CD14-positive monocyte (primary cell): ENCODE results near the gene G6PD. TPM values are rescaled to one million over a fixed set of nuclear protein-coding genes. Genes with fewer than 3 reads are reported as not detected.

ENCODE experiments used
- DNase-seq, 3 donors: peaks; one replicate each; pipeline ENCODE4 v3.0.0-alpha.2; 2011 to 2022
- H2AFZ ChIP-seq: 2 replicates; pipeline ENCODE4 v1.6.0; 2012; ENCODE audit warnings: mild to moderate bottlenecking, low read depth, low read length, inconsistent platforms; ENCODE audit not compliant: insufficient read depth, poor library complexity, severe bottlenecking
- H3K27ac ChIP-seq, 2 donors: 1 replicate in 1 of 2; 2 replicates in 1 of 2; pipeline ENCODE4 v1.5.1; 2012 to 2013; ENCODE audit warnings: low read length in 2 of 2, control low read depth in 1 of 2, inconsistent platforms in 1 of 2, low read depth in 1 of 2, mild to moderate bottlenecking in 1 of 2
- H3K27me3 ChIP-seq, 2 donors: one replicate each; pipeline versions ENCODE4 v1.6.0 to v1.6.1; 2011 to 2013; ENCODE audit warnings: low read length in 2 of 2; ENCODE audit not compliant: control insufficient read depth in 2 of 2, insufficient read depth in 2 of 2
- H3K36me3 ChIP-seq, 2 donors: replicated peaks in 1 of 2; 1 replicate in 1 of 2; 2 replicates in 1 of 2; pipeline versions ENCODE4 v1.5.1 to v1.6.1; 2012 to 2013; ENCODE audit warnings: low read length in 2 of 2, control low read depth in 1 of 2, inconsistent platforms in 1 of 2, mild to moderate bottlenecking in 1 of 2; ENCODE audit not compliant: insufficient read depth in 2 of 2, control insufficient read depth in 1 of 2
- H3K4me1 ChIP-seq, 2 donors: 1 replicate in 1 of 2; 2 replicates in 1 of 2; pipeline versions ENCODE4 v1.5.1 to v1.6.1; 2012 to 2013; ENCODE audit warnings: low read length in 2 of 2, control low read depth in 1 of 2, inconsistent platforms in 1 of 2, mild to moderate bottlenecking in 1 of 2, moderate library complexity in 1 of 2; ENCODE audit not compliant: insufficient read depth in 2 of 2, control insufficient read depth in 1 of 2
- H3K4me2 ChIP-seq: replicated peaks from 2 replicates; pipeline ENCODE3; 2012; ENCODE audit warnings: low read length, moderate library complexity, mild to moderate bottlenecking; ENCODE audit not compliant: poor library complexity, severe bottlenecking; ENCODE audit errors: extremely low read depth
- H3K4me3 ChIP-seq, 3 experiments: fragments of 200-600 bp in 1 of 3; sonication (generic) in 1 of 3; replicated peaks in 1 of 3; 1 replicate in 2 of 3; 2 replicates in 1 of 3; pipeline ENCODE4 v1.5.1; 2011 to 2013; ENCODE audit warnings: low read length in 3 of 3, mild to moderate bottlenecking in 3 of 3, control low read depth in 2 of 3, low read depth in 2 of 3, inconsistent platforms in 1 of 3, moderate library complexity in 1 of 3
- H3K79me2 ChIP-seq: 2 replicates; pipeline ENCODE4 v1.6.0; 2012; ENCODE audit warnings: mild to moderate bottlenecking, control low read depth, inconsistent platforms, low read length, moderate library complexity; ENCODE audit not compliant: insufficient read depth
- H3K9ac ChIP-seq: 2 replicates; pipeline ENCODE4 v1.6.0; 2017; ENCODE audit warnings: low read length, mild to moderate bottlenecking; ENCODE audit not compliant: insufficient read depth, poor library complexity, severe bottlenecking
- H3K9me3 ChIP-seq, 2 donors: replicated peaks in 1 of 2; 1 replicate in 1 of 2; 2 replicates in 1 of 2; pipeline versions ENCODE4 v1.5.1 to v1.6.1; 2012 to 2013; ENCODE audit warnings: low read length in 2 of 2, control low read depth in 1 of 2; ENCODE audit not compliant: control insufficient read depth in 1 of 2, insufficient read depth in 1 of 2
- H4K20me1 ChIP-seq: 2 replicates; pipeline ENCODE4 v1.6.0; 2012; ENCODE audit warnings: mild to moderate bottlenecking, low read length, control low read depth, moderate library complexity; ENCODE audit not compliant: insufficient read depth
- H3K27ac Mint-ChIP-seq, 7 donors: one replicate each; pipeline ENCODE4 v1.8.0; 2020; ENCODE audit warnings: mild to moderate bottlenecking in 7 of 7, mixed read lengths in 7 of 7, moderate library complexity in 6 of 7, inconsistent platforms in 2 of 7
- H3K27me3 Mint-ChIP-seq, 3 donors: one replicate each; pipeline ENCODE4 v1.8.0; 2021 to 2022; ENCODE audit warnings: low read depth in 3 of 3, mild to moderate bottlenecking in 3 of 3, mixed read lengths in 3 of 3, moderate library complexity in 3 of 3, inconsistent platforms in 1 of 3
- H3K36me3 Mint-ChIP-seq, 2 donors: one replicate each; pipeline ENCODE4 v1.8.0; 2020; ENCODE audit warnings: mixed read lengths in 2 of 2, inconsistent platforms in 1 of 2, mild to moderate bottlenecking in 1 of 2
- H3K4me1 Mint-ChIP-seq: one replicate; pipeline ENCODE4 v1.8.0; 2020; ENCODE audit warnings: mild to moderate bottlenecking, mixed read lengths
- H3K4me3 Mint-ChIP-seq, 2 donors: one replicate each; pipeline ENCODE4 v1.8.0; 2020; ENCODE audit warnings: mild to moderate bottlenecking in 2 of 2, mixed read lengths in 2 of 2, moderate library complexity in 1 of 2
- H3K9me3 Mint-ChIP-seq, 7 donors: one replicate each; pipeline ENCODE4 v1.8.0; 2020 to 2022; ENCODE audit warnings: mixed read lengths in 7 of 7, mild to moderate bottlenecking in 6 of 7, moderate library complexity in 6 of 7, inconsistent platforms in 2 of 7
- WGBS: methylation state at CpG from one replicate; pipeline ENCODE4 v1.1.5; 2013; ENCODE audit warnings: missing lambda C conversion rate; ENCODE audit not compliant: insufficient coverage; 5-methylcytosine and 5-hydroxymethylcytosine counted together
- intact Hi-C, 2 donors: fragments of 100-400 bp; cut with micrococcal nuclease; formaldehyde crosslinking; loops; one replicate each; pipeline versions ENCODE4 v1.15.0 to v1.15.1; 2023
- polyA plus RNA-seq, 3 donors: library from polyadenylated mRNA; depleted of rRNA in 1 of 3; unstranded in 2 of 3; stranded (reverse) in 1 of 3; fragments of 300-500 nt in 2 of 3; fragments of >200 nt in 1 of 3; fragmentation: Illumina TruSeq in 2 of 3; gene quantifications; 1 replicate in 2 of 3; 2 replicates in 1 of 3; pipeline ENCODE4 v1.2.3, GENCODE V29; 2012 to 2021
- TF ChIP-seq, protein P1 (sequence below): fragments of 200-600 bp; IDR thresholded peaks from one replicate; pipeline ENCODE4 v1.8.0; 2022; ENCODE audit warnings: antibody characterized with exemption, mild to moderate bottlenecking

G6PD gene
- polyA plus RNA-seq, 3 donors: 10.7 to 165 (median 14.7) TPM

DNA sequence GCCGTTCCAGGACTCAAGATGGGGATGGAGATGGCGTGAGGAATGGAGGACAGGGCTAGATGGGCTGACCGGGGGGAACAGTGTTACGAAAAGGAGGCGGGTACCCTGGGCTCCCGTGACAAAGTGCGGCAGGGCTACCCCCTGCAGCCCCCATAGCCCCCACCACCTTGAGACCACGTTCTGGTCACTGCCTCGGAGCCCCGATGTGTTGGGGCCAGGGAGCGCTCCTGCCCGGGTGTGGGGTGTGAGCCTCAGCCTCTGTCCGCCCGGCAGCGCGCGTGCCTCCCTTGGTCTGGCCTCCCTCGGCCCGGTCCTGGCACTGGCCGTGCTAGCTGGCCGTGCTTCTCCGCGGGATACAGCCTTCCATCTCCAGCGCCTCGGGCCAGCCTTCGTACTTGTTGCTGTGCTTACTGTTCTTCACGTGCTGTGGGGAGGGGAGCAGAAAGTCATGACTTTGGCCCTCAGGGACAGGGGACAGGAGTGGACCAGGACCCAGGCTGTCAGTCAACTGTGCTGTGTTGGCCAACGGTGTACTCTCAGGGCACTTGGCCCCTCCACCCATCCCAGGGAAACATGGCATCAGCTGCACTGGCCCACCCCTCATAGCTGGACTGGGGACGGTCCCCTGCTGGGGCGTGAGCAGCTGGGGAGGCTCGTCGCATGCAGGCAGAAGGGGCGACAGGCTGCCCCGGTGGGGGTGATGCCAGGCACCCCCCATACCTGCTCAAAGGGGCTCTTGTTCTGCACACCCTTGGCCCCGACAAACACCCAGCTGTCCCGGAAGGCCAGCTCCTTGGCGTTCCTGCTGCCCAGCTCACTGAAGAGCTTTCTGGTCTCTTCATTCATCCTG lies 39.9 kb downstream of the G6PD start:
- Histone ChIP-seq H3K9ac (no peak overlapping the region), H3K9me3 (no peaks in the 10 kb centered on the region), H4K20me1 (no peaks in the 10 kb centered on the region), H3K4me1 (no peaks in the 10 kb centered on the region), H3K4me2 (no peak overlapping the region), H3K27me3 (no peaks in the 10 kb centered on the region), H3K27ac (no peak overlapping the region), H2AFZ (no peak overlapping the region), H3K36me3 (peaks cover 11 to 35% of the 10 kb centered on the region in 2 donors), H3K79me2 (no peaks in the 10 kb centered on the region), H3K4me3 (no peak overlapping the region)
- TF ChIP-seq, protein P1, sequence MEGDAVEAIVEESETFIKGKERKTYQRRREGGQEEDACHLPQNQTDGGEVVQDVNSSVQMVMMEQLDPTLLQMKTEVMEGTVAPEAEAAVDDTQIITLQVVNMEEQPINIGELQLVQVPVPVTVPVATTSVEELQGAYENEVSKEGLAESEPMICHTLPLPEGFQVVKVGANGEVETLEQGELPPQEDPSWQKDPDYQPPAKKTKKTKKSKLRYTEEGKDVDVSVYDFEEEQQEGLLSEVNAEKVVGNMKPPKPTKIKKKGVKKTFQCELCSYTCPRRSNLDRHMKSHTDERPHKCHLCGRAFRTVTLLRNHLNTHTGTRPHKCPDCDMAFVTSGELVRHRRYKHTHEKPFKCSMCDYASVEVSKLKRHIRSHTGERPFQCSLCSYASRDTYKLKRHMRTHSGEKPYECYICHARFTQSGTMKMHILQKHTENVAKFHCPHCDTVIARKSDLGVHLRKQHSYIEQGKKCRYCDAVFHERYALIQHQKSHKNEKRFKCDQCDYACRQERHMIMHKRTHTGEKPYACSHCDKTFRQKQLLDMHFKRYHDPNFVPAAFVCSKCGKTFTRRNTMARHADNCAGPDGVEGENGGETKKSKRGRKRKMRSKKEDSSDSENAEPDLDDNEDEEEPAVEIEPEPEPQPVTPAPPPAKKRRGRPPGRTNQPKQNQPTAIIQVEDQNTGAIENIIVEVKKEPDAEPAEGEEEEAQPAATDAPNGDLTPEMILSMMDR: no peak
- intact Hi-C loops: no loop called here
- H3K27ac Mint-ChIP-seq: no peak overlapping the region
- peaks cover 0 to 14% (median 6%) of the 10 kb centered on the region in 7 donors for H3K9me3 Mint-ChIP-seq
- no peak for DNase-seq
- peaks cover 0 to 5% (median 2%) of the 10 kb centered on the region in 3 donors for H3K27me3 Mint-ChIP-seq
- peaks cover 42 to 50% of the 10 kb centered on the region in 2 donors for H3K36me3 Mint-ChIP-seq
- over 99% methylated on average over 15 of the region's 37 CpGs for WGBS
- H3K4me3 Mint-ChIP-seq: no peak overlapping the region
- no peaks in the 10 kb centered on the region for H3K4me1 Mint-ChIP-seq

DNA sequence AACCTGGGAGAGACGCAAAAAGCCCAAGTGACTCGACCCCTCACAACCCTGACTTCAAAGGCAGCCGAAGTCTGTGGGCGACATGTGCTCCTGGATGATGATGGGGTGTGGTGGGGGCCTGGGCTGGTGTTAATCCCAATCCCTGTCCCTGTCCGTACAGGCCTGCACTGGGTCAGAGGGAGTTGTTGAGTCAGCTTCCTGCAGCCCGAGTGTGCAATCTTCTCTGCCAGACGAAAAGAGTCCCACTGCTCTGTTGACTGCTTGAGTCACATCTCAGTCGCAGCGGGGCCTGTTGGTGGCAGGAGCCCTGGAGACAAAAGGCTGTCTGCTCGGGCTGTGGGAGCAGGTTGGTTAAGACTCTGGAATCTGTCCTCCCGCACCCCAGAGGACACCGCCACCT lies 40.9 kb downstream of the G6PD start:
- intact Hi-C loops: no loop called here
- Mint-ChIP-seq H3K9me3 (peaks cover 0 to 14% (median 6%) of the 10 kb centered on the region in 7 donors), H3K27ac (peak overlapping the region in 2 of 7 donors; percentile 46 to 57), H3K36me3 (peaks cover 37 to 46% of the 10 kb centered on the region in 2 donors), H3K27me3 (peaks cover 0 to 5% (median 2%) of the 10 kb centered on the region in 3 donors), H3K4me3 (no peak overlapping the region), H3K4me1 (no peaks in the 10 kb centered on the region)
- WGBS: 40% methylated on average over 1 of the region's 12 CpGs
- H2AFZ ChIP-seq: no peak overlapping the region
- no peak for DNase-seq
- H3K9ac ChIP-seq: no peak overlapping the region
- no peak overlapping the region for H3K4me3 ChIP-seq
- H3K36me3 ChIP-seq: peaks cover 11 to 35% of the 10 kb centered on the region in 2 donors
- no peak overlapping the region for H3K27ac ChIP-seq
- H3K4me1 ChIP-seq: no peaks in the 10 kb centered on the region
- TF ChIP-seq, protein P1: no peak
- H3K79me2 ChIP-seq: no peaks in the 10 kb centered on the region
- H3K27me3 ChIP-seq: no peaks in the 10 kb centered on the region
- H3K9me3 ChIP-seq: no peaks in the 10 kb centered on the region
- H3K4me2 ChIP-seq: no peak overlapping the region
- no peaks in the 10 kb centered on the region for H4K20me1 ChIP-seq
